T-helper 2 cell treated with Interferon-gamma antibody and Interleukin-4, amounts not matched to agents 5 μg/mL and 100 μg/mL, for 36 hours (primary cell): ENCODE data around the gene NPAS3.

Source experiments
- DNase-seq: peaks from one replicate; pipeline ENCODE4 v3.0.0; 2021; ENCODE audit warnings: low spot score
- H3K27ac Mint-ChIP-seq: one replicate; pipeline ENCODE4 v1.8.0; 2021; ENCODE audit warnings: mild to moderate bottlenecking, mixed read lengths
- H3K27me3 Mint-ChIP-seq: one replicate; pipeline ENCODE4 v1.8.0; 2021; ENCODE audit warnings: low read depth, mixed read lengths
- H3K36me3 Mint-ChIP-seq: one replicate; pipeline ENCODE4 v1.8.0; 2021; ENCODE audit warnings: low read depth, mixed read lengths
- H3K4me1 Mint-ChIP-seq: one replicate; pipeline ENCODE4 v1.8.0; 2021; ENCODE audit warnings: low read depth, mixed read lengths
- H3K4me3 Mint-ChIP-seq: one replicate; pipeline ENCODE4 v1.8.0; 2022; ENCODE audit warnings: mild to moderate bottlenecking, moderate library complexity, mixed read lengths
- H3K9me3 Mint-ChIP-seq: one replicate; pipeline ENCODE4 v1.8.0; 2021; ENCODE audit warnings: mixed read lengths

Gene NPAS3

GRCh38 chr14:33377596-33378390 is 439.1 kb downstream of the NPAS3 start:
- H3K36me3 Mint-ChIP-seq: no peaks in the 10 kb centered on the region
- no peak overlapping the region for H3K4me3 Mint-ChIP-seq
- no peak for DNase-seq
- H3K27me3 Mint-ChIP-seq: no peaks in the 10 kb centered on the region
- no peaks in the 10 kb centered on the region for H3K9me3 Mint-ChIP-seq
- H3K4me1 Mint-ChIP-seq: no peaks in the 10 kb centered on the region
- H3K27ac Mint-ChIP-seq: no peak overlapping the region

DNA sequence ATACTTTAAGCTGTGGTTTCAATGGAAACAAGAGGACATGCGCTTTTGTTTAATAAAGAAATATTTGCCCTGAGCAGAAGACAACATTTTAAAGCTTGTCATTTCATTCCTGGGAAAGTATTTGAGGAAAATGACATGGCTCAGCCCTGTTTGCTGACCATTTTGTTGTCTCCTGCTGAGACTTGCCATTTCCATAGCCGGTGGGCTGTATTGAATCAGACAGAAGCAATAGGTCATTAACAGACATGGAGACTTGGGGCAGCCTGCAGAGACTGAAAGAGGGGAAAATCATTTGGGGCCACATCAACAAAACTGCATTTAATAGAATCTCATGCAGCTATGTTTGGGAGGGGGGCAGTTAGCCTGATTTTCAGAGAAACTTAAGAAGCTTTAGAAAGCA is 443.0 kb downstream of the NPAS3 start:
- no peaks in the 10 kb centered on the region for H3K27me3 Mint-ChIP-seq
- no peak for DNase-seq
- no peak overlapping the region for H3K4me3 Mint-ChIP-seq
- H3K4me1 Mint-ChIP-seq: no peaks in the 10 kb centered on the region
- no peaks in the 10 kb centered on the region for H3K36me3 Mint-ChIP-seq
- H3K27ac Mint-ChIP-seq: no peak overlapping the region
- H3K9me3 Mint-ChIP-seq: no peaks in the 10 kb centered on the region

DNA sequence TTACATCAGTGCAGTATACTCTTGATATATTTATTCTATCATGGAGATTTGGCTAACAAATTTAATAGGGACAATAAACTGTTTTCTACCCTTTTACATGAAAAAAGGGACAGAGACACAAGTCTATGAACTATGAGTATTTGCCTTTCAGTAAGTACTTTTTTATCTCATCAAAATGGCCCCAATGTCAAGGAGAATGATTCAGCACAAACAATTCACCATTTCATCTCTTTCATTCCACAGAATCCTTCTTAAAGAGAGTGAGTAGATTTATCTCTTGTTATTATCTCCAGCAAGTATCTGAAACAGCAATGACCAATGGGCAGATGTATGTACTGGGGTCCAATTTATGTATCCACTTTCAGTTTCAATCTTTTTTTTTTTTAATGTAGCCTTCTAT is 447.5 kb downstream of the NPAS3 start:
- Mint-ChIP-seq H3K27me3 (no peaks in the 10 kb centered on the region), H3K4me1 (no peaks in the 10 kb centered on the region), H3K9me3 (no peaks in the 10 kb centered on the region), H3K4me3 (no peak overlapping the region), H3K36me3 (no peaks in the 10 kb centered on the region), H3K27ac (no peak overlapping the region)
- no peak for DNase-seq

DNA sequence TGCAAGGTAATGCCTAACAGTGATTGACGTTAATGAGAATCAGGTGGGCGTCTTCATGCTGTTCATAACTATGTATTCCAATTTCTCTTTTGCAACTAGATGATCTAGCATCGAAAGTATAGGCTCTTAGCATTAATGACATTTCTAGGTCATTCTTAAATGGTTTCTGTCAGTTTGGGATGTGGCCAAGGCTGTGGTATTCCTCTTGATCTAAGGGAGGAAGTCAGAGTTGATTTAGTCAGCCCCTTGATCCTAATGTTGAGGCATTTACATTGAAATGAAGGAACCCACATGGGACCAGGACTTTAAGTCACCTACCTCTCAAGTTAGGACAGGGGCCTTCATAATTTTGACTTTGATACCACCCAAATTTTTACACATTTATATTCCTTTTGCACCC is 448.1 kb downstream of the NPAS3 start:
- no peak for DNase-seq
- Mint-ChIP-seq H3K4me1 (no peaks in the 10 kb centered on the region), H3K27me3 (no peaks in the 10 kb centered on the region), H3K36me3 (no peaks in the 10 kb centered on the region), H3K4me3 (no peak overlapping the region), H3K9me3 (no peaks in the 10 kb centered on the region), H3K27ac (no peak overlapping the region)

DNA sequence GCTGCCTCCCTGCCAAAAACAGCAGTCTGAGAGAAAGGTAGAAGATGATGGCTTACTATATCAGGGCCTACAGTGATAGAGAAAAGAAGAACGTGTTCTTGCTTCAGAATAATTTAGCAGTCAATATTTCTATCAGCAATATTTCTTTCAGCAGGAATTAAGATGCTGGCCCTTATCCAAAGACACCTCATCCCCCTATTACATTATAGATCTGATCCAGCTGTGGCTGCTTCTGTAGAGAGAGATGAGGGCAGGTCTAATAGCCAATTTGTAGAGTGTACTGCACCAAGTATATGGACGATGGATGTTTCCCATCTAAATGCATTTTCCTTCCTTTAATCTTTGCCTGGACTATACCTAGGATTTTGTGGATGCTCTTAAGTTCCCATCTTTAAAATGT is 451.7 kb downstream of the NPAS3 start:
- H3K4me3 Mint-ChIP-seq: no peak overlapping the region
- no peak for DNase-seq
- H3K27ac Mint-ChIP-seq: no peak overlapping the region
- H3K4me1 Mint-ChIP-seq: no peaks in the 10 kb centered on the region
- H3K27me3 Mint-ChIP-seq: no peaks in the 10 kb centered on the region
- no peaks in the 10 kb centered on the region for H3K9me3 Mint-ChIP-seq
- no peaks in the 10 kb centered on the region for H3K36me3 Mint-ChIP-seq

DNA sequence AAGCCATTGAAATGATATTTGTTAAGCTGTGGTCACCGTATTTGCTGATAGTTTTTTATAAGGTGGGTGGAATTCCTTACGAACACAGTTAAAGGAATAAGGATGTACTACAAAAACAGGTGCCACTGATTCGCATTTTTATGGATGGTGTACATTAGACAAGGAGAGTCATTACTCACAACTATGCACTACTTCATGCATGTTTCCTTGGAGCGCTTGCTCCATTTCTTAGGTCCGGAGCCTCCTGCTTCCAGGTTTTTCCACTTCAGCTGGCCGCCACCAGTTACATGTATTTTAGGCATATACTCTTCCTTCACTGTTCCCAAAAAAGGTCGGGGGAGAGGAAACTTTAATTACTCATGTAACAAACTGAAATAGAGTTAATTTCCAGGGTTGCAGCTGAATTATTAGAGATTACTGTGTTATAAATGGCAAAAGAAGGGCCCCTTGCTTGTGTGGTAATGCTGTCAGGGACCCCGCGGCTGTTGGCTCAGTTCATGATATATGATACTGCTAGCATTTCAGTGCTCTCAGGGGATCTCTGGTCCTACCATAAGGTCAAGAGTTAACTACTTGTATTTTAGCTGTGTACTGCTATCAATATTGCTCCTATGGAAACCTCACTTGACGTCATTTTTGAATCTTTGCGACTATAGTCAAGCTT is 454.7 kb downstream of the NPAS3 start:
- no peaks in the 10 kb centered on the region for H3K4me1 Mint-ChIP-seq
- no peaks in the 10 kb centered on the region for H3K9me3 Mint-ChIP-seq
- no peak overlapping the region for H3K27ac Mint-ChIP-seq
- DNase-seq: no peak
- no peaks in the 10 kb centered on the region for H3K27me3 Mint-ChIP-seq
- no peaks in the 10 kb centered on the region for H3K36me3 Mint-ChIP-seq
- no peak overlapping the region for H3K4me3 Mint-ChIP-seq

GRCh38 chr14:33393895-33394368 is 455.3 kb downstream of the NPAS3 start:
- Mint-ChIP-seq H3K27ac (no peak overlapping the region), H3K4me3 (no peak overlapping the region), H3K4me1 (no peaks in the 10 kb centered on the region), H3K27me3 (no peaks in the 10 kb centered on the region), H3K36me3 (no peaks in the 10 kb centered on the region), H3K9me3 (no peaks in the 10 kb centered on the region)
- no peak for DNase-seq

DNA sequence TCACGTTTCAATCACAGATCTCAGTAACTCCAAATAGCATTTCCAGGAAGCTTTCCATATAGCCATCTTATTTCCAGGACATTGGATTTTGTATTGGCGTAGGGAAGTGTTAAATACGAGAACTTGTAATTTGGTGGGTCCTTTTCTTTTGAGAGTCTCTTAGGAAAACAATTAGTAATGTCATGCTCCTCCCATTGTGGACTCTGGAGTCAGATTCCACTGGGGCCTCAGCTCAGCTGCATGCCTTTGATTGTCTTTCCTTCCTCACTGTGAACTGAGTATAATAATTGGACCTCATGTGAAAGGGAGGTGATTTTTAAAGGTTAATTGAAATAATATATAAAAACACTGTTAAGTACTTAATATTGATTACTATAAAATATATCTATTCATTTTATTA is 462.6 kb downstream of the NPAS3 start:
- no peak for DNase-seq
- no peak overlapping the region for H3K27ac Mint-ChIP-seq
- no peak overlapping the region for H3K4me3 Mint-ChIP-seq
- H3K9me3 Mint-ChIP-seq: no peaks in the 10 kb centered on the region
- no peaks in the 10 kb centered on the region for H3K4me1 Mint-ChIP-seq
- no peaks in the 10 kb centered on the region for H3K36me3 Mint-ChIP-seq
- no peaks in the 10 kb centered on the region for H3K27me3 Mint-ChIP-seq

GRCh38 chr14:33402604-33403003 is 463.9 kb downstream of the NPAS3 start:
- no peaks in the 10 kb centered on the region for H3K9me3 Mint-ChIP-seq
- no peak overlapping the region for H3K4me3 Mint-ChIP-seq
- H3K4me1 Mint-ChIP-seq: no peaks in the 10 kb centered on the region
- no peaks in the 10 kb centered on the region for H3K27me3 Mint-ChIP-seq
- no peak for DNase-seq
- H3K36me3 Mint-ChIP-seq: no peaks in the 10 kb centered on the region
- no peak overlapping the region for H3K27ac Mint-ChIP-seq

GRCh38 chr14:33404054-33404453 is 465.4 kb downstream of the NPAS3 start:
- H3K4me1 Mint-ChIP-seq: no peaks in the 10 kb centered on the region
- H3K9me3 Mint-ChIP-seq: no peaks in the 10 kb centered on the region
- no peak overlapping the region for H3K27ac Mint-ChIP-seq
- no peaks in the 10 kb centered on the region for H3K36me3 Mint-ChIP-seq
- DNase-seq: no peak
- H3K4me3 Mint-ChIP-seq: no peak overlapping the region
- H3K27me3 Mint-ChIP-seq: no peaks in the 10 kb centered on the region

DNA sequence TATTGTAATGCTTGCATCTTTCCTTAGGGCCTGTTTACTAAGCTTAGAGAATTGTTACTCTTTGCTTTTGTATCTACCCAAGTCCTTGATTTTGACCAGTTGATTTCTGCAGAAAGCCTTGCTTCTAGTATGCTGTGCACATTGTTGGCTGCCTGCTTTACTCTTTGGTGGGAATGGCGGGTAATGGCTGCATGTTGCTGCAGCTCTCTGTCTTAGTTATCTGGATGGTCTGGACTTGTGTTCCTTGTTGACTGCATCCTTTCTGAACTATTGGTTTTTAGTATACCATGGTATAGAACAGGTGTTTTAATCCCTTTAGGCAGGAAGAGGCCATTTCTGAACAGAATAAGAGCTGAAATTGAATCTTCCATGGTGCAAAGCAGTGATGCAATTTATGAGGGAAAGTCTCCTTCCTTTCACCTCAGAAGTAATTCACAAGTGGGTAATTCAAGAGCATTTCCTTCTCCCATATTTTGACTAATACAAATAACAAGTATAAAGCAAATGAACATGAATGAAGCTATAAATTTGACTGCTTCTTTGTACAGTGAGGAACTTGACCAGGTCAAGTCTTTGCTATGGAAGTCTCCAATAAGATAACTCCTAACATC is 466.4 kb downstream of the NPAS3 start:
- Mint-ChIP-seq H3K9me3 (no peaks in the 10 kb centered on the region), H3K4me1 (no peaks in the 10 kb centered on the region), H3K27me3 (no peaks in the 10 kb centered on the region), H3K4me3 (no peak overlapping the region), H3K27ac (no peak overlapping the region), H3K36me3 (no peaks in the 10 kb centered on the region)
- no peak for DNase-seq

DNA sequence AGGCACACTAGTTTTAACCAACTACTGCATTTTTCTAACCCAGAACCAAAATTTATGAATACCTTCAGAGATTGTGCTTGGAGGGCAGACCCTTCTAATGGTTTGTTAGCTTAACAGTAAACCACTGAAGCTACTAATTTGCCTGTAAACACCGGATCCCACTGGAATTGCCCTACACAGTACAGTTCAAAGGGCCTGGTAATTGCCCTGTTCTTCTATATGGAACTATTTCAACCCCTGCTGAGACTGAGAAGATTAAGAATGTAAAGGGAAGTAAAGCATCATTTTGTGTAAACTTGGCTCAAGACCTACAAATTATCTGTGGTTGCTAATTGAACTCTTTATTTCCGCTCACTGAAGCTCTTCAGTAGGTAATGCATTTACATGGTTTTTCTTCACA is 468.1 kb downstream of the NPAS3 start:
- H3K9me3 Mint-ChIP-seq: no peaks in the 10 kb centered on the region
- H3K27me3 Mint-ChIP-seq: no peaks in the 10 kb centered on the region
- no peaks in the 10 kb centered on the region for H3K4me1 Mint-ChIP-seq

GRCh38 chr14:33408291-33408690 is 469.6 kb downstream of the NPAS3 start:
- no peaks in the 10 kb centered on the region for H3K4me1 Mint-ChIP-seq
- no peak for DNase-seq
- no peaks in the 10 kb centered on the region for H3K27me3 Mint-ChIP-seq
- no peak overlapping the region for H3K4me3 Mint-ChIP-seq
- H3K27ac Mint-ChIP-seq: no peak overlapping the region
- no peaks in the 10 kb centered on the region for H3K9me3 Mint-ChIP-seq
- H3K36me3 Mint-ChIP-seq: no peaks in the 10 kb centered on the region

More for the DNA sequence above, 468.1 kb downstream of the NPAS3 start:
- no peak for DNase-seq
- Mint-ChIP-seq H3K4me3 (no peak overlapping the region), H3K36me3 (no peaks in the 10 kb centered on the region), H3K27ac (no peak overlapping the region)

- H3K4me3 Mint-ChIP-seq: no peak overlapping the region
- peaks cover 5% of the 10 kb centered on the region for H3K27me3 Mint-ChIP-seq
- no peak for DNase-seq
- no peaks in the 10 kb centered on the region for H3K36me3 Mint-ChIP-seq
- no peaks in the 10 kb centered on the region for H3K9me3 Mint-ChIP-seq
- H3K27ac Mint-ChIP-seq: no peak overlapping the region
- H3K4me1 Mint-ChIP-seq: no peaks in the 10 kb centered on the region
These were observed 473.8 kb downstream of the NPAS3 start for GRCh38 chr14:33412450-33412849.
